Measurements from ENCODE around the gene NCOA3.

Gene NCOA3

GRCh38 chr20:47704746-47705496 is 203.2 kb downstream of the NCOA3 start:
- no peak for DNase-seq (ENCODE audit: low read depth, low spot score)
- no peak overlapping the region for H3K4me3 ChIP-seq (ENCODE audit: low read length)

GRCh38 chr20:47705497-47705856 is 203.8 kb downstream of the NCOA3 start:
- H3K4me3 ChIP-seq (ENCODE audit: low read length): no peak overlapping the region
- no peak for DNase-seq (ENCODE audit: low read depth, low spot score)

- no peak overlapping the region for H3K4me3 ChIP-seq (ENCODE audit: low read length)
- DNase-seq (ENCODE audit: low read depth, low spot score): no peak
Observed at GRCh38 chr20:47706345-47706744, 204.7 kb downstream of the NCOA3 start.

Measured in Jurkat, Clone E6-1 (cell line).